ENCODE data around the gene AEBP1. TPM values are rescaled to one million over a fixed set of nuclear protein-coding genes. Genes with fewer than 3 reads are reported as not detected.

AEBP1 gene
- total RNA-seq, 1 experiment from 2014 or later, result 30.1 TPM

DNA sequence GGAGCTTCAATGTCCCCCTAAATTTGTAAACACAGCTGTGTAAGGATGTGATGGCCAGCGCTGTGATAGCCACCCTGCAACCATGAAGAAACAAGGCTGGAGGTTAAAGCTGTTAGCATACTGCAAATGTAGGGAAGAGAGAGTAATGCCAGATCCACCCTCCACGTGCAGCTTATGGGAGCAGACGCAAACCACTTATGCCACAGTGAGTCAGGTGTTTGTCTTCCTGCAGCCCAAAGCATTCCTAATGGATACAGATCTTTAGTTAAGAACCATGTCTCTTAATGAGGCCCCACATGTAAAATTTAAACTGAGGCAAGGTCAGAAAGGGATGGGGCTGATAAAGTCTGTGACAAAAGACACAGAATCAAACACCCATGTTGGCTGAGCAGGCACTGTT lies 50.6 kb downstream of the AEBP1 start:
- Histone ChIP-seq H3K27ac (ENCODE audit: low read depth, low read length, poor library complexity, severe bottlenecking) (no peak overlapping the region), H3K4me3 (ENCODE audit: low read depth, low read length, poor library complexity, severe bottlenecking) (no peak overlapping the region), H3K27me3 (replicated peaks; ENCODE audit: insufficient read depth, low read depth, low read length, poor library complexity) (no peaks in the 10 kb centered on the region), H3K4me1 (ENCODE audit: insufficient read depth, low read length, poor library complexity, severe bottlenecking) (no peaks in the 10 kb centered on the region), H3K9me3 (ENCODE audit: low read depth, low read length, poor library complexity, severe bottlenecking) (no peaks in the 10 kb centered on the region), H3K36me3 (ENCODE audit: insufficient read depth, low read length, poor library complexity, severe bottlenecking) (no peaks in the 10 kb centered on the region)
- no peak for DNase-seq (ENCODE audit: low spot score)
- ChIA-PET POLR2A (ENCODE audit: low non-redundant PET) (no interaction called here), CTCF (no interaction called here)
- TF ChIP-seq, protein P1, sequence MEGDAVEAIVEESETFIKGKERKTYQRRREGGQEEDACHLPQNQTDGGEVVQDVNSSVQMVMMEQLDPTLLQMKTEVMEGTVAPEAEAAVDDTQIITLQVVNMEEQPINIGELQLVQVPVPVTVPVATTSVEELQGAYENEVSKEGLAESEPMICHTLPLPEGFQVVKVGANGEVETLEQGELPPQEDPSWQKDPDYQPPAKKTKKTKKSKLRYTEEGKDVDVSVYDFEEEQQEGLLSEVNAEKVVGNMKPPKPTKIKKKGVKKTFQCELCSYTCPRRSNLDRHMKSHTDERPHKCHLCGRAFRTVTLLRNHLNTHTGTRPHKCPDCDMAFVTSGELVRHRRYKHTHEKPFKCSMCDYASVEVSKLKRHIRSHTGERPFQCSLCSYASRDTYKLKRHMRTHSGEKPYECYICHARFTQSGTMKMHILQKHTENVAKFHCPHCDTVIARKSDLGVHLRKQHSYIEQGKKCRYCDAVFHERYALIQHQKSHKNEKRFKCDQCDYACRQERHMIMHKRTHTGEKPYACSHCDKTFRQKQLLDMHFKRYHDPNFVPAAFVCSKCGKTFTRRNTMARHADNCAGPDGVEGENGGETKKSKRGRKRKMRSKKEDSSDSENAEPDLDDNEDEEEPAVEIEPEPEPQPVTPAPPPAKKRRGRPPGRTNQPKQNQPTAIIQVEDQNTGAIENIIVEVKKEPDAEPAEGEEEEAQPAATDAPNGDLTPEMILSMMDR (conservative IDR thresholded peaks at IDR 0.05; ENCODE audit: low read depth, low read length), result no peak
- no peak for TF ChIP-seq EZH2 (IDR thresholded peaks at IDR 0.05; ENCODE audit: borderline replicate concordance, low read depth, low read length, poor library complexity, severe bottlenecking)
- no TSS peak for BruUV-seq (replicated peaks)
- intact Hi-C loops (cut with micrococcal nuclease; ENCODE audit: unreplicated experiment), result no loop called here

DNA sequence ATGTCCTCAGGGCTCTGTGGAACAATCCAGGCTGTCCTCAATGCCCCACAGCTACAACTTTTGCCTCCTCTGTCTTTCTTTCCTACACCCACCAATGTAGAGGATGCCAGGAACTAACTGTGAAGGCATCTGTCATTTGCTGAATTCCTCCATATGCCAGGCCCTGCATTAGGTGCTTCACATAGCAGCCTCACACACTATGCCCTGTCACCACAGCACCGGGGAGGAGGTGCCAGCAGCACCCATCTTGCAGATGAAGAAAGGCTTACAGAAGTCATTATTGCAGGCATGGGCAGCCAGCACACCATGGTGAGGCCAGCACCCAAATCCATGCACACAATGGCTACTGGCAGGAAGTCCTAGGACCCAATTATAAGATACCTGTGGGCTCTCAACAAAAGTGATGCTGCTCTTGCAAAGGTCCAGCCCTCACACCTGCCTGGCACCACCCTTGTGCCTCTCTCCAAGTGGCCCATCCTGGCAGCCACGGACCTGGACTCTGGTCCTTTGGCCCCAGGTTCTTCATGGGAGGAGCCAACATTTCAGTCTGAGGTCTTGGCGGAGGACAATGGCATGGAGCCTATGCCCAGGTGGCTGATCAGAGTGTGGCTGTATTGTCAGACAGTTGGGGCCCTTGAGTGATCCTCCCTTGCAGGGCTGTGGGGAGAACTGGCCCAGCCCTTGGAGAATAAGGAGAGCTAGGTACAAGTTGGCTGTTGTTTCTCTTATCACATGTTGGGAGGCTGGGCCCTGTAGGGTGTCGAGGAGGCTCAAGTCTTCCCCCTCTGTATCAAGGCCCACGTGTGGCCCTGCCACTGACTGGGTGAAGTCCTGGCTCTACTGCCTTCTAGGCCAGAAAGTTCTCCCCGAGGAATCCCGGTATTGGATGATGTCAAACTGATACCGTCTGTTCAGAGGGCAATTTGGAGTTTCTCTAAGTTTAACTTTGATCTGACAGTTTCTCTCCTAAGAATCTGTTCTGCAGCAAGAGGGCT lies 51.3 kb downstream of the AEBP1 start:
- TF ChIP-seq, protein P1 (conservative IDR thresholded peaks at IDR 0.05; ENCODE audit: low read depth, low read length), result no peak
- TF ChIP-seq EZH2 (IDR thresholded peaks at IDR 0.05; ENCODE audit: borderline replicate concordance, low read depth, low read length, poor library complexity, severe bottlenecking), result no peak
- DNase-seq (ENCODE audit: low spot score), result no peak
- Histone ChIP-seq H3K27me3 (replicated peaks; ENCODE audit: insufficient read depth, low read depth, low read length, poor library complexity) (no peaks in the 10 kb centered on the region), H3K27ac (ENCODE audit: low read depth, low read length, poor library complexity, severe bottlenecking) (no peak overlapping the region), H3K9me3 (ENCODE audit: low read depth, low read length, poor library complexity, severe bottlenecking) (no peaks in the 10 kb centered on the region), H3K36me3 (ENCODE audit: insufficient read depth, low read length, poor library complexity, severe bottlenecking) (no peaks in the 10 kb centered on the region), H3K4me3 (ENCODE audit: low read depth, low read length, poor library complexity, severe bottlenecking) (no peak overlapping the region), H3K4me1 (ENCODE audit: insufficient read depth, low read length, poor library complexity, severe bottlenecking) (no peaks in the 10 kb centered on the region)
- ChIA-PET CTCF (no interaction called here), POLR2A (ENCODE audit: low non-redundant PET) (no interaction called here)
- no TSS peak for BruUV-seq (replicated peaks)
- intact Hi-C loops (cut with micrococcal nuclease; ENCODE audit: unreplicated experiment), result no loop called here

DNA sequence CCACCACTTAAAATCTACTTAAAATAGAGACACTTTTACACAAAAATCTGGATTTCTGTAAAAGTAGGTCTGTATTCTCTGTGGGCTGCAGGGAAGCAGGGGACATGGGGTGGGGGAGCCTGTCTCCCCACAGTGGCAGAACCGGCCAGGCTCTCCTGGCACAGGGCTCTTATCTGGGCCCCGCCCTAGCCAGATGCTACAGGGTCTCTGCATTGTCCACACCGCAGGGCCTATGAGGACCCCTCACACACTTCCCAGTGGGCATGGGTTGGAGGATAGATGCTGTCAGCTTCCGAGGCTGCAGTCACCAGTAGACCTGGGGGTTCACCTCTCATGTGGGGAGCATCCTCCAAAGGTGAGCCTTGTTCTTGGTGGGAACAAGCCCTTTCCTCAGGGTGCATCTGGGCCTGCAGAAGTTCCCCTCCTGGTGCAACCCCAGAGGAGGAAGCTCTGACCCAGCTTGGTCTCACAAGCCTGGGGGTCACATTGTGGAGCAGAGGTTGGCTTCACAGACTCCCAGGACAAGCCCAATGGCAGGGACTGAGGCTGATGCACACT lies 52.4 kb downstream of the AEBP1 start:
- CTCF ChIA-PET, result no interaction called here
- no peaks in the 10 kb centered on the region for H3K27me3 ChIP-seq (replicated peaks; ENCODE audit: insufficient read depth, low read depth, low read length, poor library complexity)
- H3K4me1 ChIP-seq (ENCODE audit: insufficient read depth, low read length, poor library complexity, severe bottlenecking), result no peaks in the 10 kb centered on the region
- TF ChIP-seq, protein P1 (conservative IDR thresholded peaks at IDR 0.05; ENCODE audit: low read depth, low read length), result no peak
- no peak for TF ChIP-seq EZH2 (IDR thresholded peaks at IDR 0.05; ENCODE audit: borderline replicate concordance, low read depth, low read length, poor library complexity, severe bottlenecking)
- intact Hi-C loops (cut with micrococcal nuclease; ENCODE audit: unreplicated experiment), result no loop called here
- no peaks in the 10 kb centered on the region for H3K9me3 ChIP-seq (ENCODE audit: low read depth, low read length, poor library complexity, severe bottlenecking)
- DNase-seq (ENCODE audit: low spot score), result no peak
- POLR2A ChIA-PET (ENCODE audit: low non-redundant PET), result no interaction called here
- H3K4me3 ChIP-seq (ENCODE audit: low read depth, low read length, poor library complexity, severe bottlenecking), result no peak overlapping the region
- no peaks in the 10 kb centered on the region for H3K36me3 ChIP-seq (ENCODE audit: insufficient read depth, low read length, poor library complexity, severe bottlenecking)
- BruUV-seq (replicated peaks), result no TSS peak
- H3K27ac ChIP-seq (ENCODE audit: low read depth, low read length, poor library complexity, severe bottlenecking), result no peak overlapping the region

All from A673 (cell line).